Measurements from ENCODE around the gene FCER1A.

DNA sequence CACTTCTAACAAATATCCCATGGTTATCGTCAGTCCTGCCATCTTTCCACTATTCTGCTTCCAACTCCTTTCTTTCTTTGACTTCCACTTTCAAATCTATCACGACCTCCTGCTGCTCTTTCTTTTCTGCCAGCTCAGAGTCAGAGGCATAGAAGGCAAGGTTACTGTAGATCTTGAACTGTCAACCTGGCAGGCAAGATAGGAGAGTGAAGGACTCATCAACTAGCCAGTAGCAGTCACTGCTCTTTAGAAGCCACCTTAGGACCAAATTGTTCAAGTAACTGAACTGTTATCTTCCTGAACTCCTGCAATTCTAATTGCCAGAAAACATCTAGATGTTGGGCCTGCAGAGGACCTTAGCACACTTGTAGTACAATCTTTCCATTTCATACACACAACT, 13.1 kb upstream of the FCER1A start:
- TF ChIP-seq EZH2 (IDR thresholded peaks at IDR 0.05; ENCODE audit: insufficient read depth, poor library complexity, severe bottlenecking) (no peak), EZH2phosphoT487 (IDR thresholded peaks at IDR 0.05; ENCODE audit: insufficient read depth, low read depth) (no peak)
